ENCODE results near the gene MAGIX.

DNA sequence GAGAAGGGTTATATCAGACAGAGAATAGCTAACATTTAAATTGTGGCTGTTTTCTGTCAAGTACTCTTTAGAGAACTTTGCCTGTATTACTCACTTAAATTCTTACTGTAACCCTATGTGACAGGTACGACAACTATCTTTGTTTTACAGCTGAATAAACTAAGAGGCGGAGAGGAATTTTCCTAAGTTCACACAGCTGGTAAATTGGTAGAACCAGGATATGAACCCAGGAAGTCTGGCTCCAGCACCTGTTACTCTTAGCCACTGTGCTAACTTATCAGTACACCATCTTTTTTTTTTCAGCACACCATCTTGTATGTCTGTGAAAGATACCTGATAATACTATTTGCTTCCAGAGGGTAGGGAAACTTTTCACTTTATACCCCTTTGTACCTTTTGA is 39.5 kb downstream of the MAGIX start:
- TF ChIP-seq, protein P1, sequence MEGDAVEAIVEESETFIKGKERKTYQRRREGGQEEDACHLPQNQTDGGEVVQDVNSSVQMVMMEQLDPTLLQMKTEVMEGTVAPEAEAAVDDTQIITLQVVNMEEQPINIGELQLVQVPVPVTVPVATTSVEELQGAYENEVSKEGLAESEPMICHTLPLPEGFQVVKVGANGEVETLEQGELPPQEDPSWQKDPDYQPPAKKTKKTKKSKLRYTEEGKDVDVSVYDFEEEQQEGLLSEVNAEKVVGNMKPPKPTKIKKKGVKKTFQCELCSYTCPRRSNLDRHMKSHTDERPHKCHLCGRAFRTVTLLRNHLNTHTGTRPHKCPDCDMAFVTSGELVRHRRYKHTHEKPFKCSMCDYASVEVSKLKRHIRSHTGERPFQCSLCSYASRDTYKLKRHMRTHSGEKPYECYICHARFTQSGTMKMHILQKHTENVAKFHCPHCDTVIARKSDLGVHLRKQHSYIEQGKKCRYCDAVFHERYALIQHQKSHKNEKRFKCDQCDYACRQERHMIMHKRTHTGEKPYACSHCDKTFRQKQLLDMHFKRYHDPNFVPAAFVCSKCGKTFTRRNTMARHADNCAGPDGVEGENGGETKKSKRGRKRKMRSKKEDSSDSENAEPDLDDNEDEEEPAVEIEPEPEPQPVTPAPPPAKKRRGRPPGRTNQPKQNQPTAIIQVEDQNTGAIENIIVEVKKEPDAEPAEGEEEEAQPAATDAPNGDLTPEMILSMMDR (IDR thresholded peaks at IDR 0.05): no peak
- no peak for TF ChIP-seq POLR2A (IDR thresholded peaks at IDR 0.05)
